Measurements from ENCODE around the gene GJB2. TPM values are rescaled to one million over a fixed set of nuclear protein-coding genes. Genes with fewer than 3 reads are reported as not detected.

The GJB2 gene
- total RNA-seq, 4 donors from 2014 or later: 0.54 to 57.5 (median 5.6) TPM

- peaks cover 76% of the 10 kb centered on the region for H3K27me3 ChIP-seq
- 13% methylated on average over 6 of the region's 79 CpGs; no CpG with 5 or more reads in 1 of the 2 donors for WGBS, 2 donors (ENCODE audit: low coverage in 1 of 2)
- H3K4me1 ChIP-seq: peaks cover 0 to 24% (median 10%) of the 10 kb centered on the region in 3 donors
- no peak overlapping the region for H3K27ac ChIP-seq
- no peaks in the 10 kb centered on the region for H3K36me3 ChIP-seq
- TF ChIP-seq POLR2AphosphoS5 (IDR thresholded peaks at IDR 0.05) (no peak), CTCF (IDR thresholded peaks at IDR 0.05) (no peak), EP300 (IDR thresholded peaks at IDR 0.05) (no peak)
- H3K9me3 ChIP-seq: no peaks in the 10 kb centered on the region
- peak overlapping the region; percentile 1 to 47 for H3K4me3 ChIP-seq
- ATAC-seq: no peak
Observed at GRCh38 chr13:20161275-20161950, 31.3 kb downstream of the GJB2 start.

GRCh38 chr13:20160306-20161274, 32.1 kb downstream of the GJB2 start, which contains the start of gene GJA3:
Gene GJA3 (minus strand): TSS chr13:20161052. CDS start chr13:20143288, 17,764 bp downstream.
- Histone ChIP-seq H3K4me3 (peak within 1 kb of the TSS; percentile 1 to 47), H3K27me3 (peaks cover 76% of the 10 kb centered on the region), H3K27ac (no peak within 1 kb of the TSS), H3K36me3 (no peaks in the 10 kb centered on the region), H3K4me1 (peaks cover 0 to 24% (median 10%) of the 10 kb centered on the region in 3 donors), H3K9me3 (no peaks in the 10 kb centered on the region)
- WGBS, 2 donors (ENCODE audit: low coverage in 1 of 2): 4 to 6% methylated on average over 12 to 15 of the region's 93 CpGs
- TF ChIP-seq CTCF (IDR thresholded peaks at IDR 0.05) (peak in 1 of 4 experiments; percentile 14), EP300 (IDR thresholded peaks at IDR 0.05) (no peak)
- ATAC-seq: peak; percentile 51

- no peak overlapping the region for H3K27ac ChIP-seq
- ATAC-seq: no peak
- no peak overlapping the region for H3K4me3 ChIP-seq
- H3K9me3 ChIP-seq: no peaks in the 10 kb centered on the region
- H3K27me3 ChIP-seq: peaks cover 83% of the 10 kb centered on the region
- 19 to 33% methylated on average over 18 of the region's 18 CpGs for WGBS, 2 donors (ENCODE audit: low coverage in 1 of 2)
- TF ChIP-seq EP300 (IDR thresholded peaks at IDR 0.05) (no peak), POLR2AphosphoS5 (IDR thresholded peaks at IDR 0.05) (no peak), POLR2A (IDR thresholded peaks at IDR 0.05) (no peak), CTCF (IDR thresholded peaks at IDR 0.05) (no peak)
- no peaks in the 10 kb centered on the region for H3K36me3 ChIP-seq
- H3K4me1 ChIP-seq: peaks cover 0 to 24% (median 10%) of the 10 kb centered on the region in 3 donors
Observed at GRCh38 chr13:20159646-20160305, 33.0 kb downstream of the GJB2 start.

GRCh38 chr13:20157151-20157796, 35.5 kb downstream of the GJB2 start:
- peaks cover 0 to 24% (median 10%) of the 10 kb centered on the region in 3 donors for H3K4me1 ChIP-seq
- no peaks in the 10 kb centered on the region for H3K9me3 ChIP-seq
- H3K36me3 ChIP-seq: no peaks in the 10 kb centered on the region
- no peak for TF ChIP-seq POLR2A (IDR thresholded peaks at IDR 0.05)
- no peak for TF ChIP-seq EP300 (IDR thresholded peaks at IDR 0.05)
- no peak for TF ChIP-seq CTCF (IDR thresholded peaks at IDR 0.05)
- no peak for TF ChIP-seq POLR2AphosphoS5 (IDR thresholded peaks at IDR 0.05)
- ATAC-seq: no peak
- no peak overlapping the region for H3K4me3 ChIP-seq
- peaks cover 89% of the 10 kb centered on the region for H3K27me3 ChIP-seq
- 25 to 64% methylated on average over 2 to 3 of the region's 3 CpGs for WGBS, 2 donors (ENCODE audit: low coverage in 1 of 2)
- H3K27ac ChIP-seq: no peak overlapping the region

All from gastroesophageal sphincter (tissue), 4 donors.